Brain microvascular endothelial cell (primary cell): Measurements from ENCODE around the gene LRCH4.

Source experiments
- DNase-seq: peaks from one replicate; pipeline ENCODE4 v3.0.0-alpha.2; 2020
- H3K27ac ChIP-seq: fragments of 250-450 bp; sonication (Bioruptor Pico); 2 replicates; pipeline ENCODE4 v1.5.1; 2020; ENCODE audit warnings: mild to moderate bottlenecking, moderate library complexity
- H3K27me3 ChIP-seq: fragments of 250-450 bp; sonication (Bioruptor Pico); replicated peaks from 2 replicates; pipeline ENCODE4 v1.5.1; 2020; ENCODE audit warnings: mild to moderate bottlenecking
- H3K36me3 ChIP-seq: fragments of 250-450 bp; sonication (Bioruptor Pico); replicated peaks from 2 replicates; pipeline ENCODE4 v1.5.1; 2020; ENCODE audit warnings: mild to moderate bottlenecking
- H3K4me3 ChIP-seq: 2 replicates; pipeline ENCODE4 v1.5.1; 2011; ENCODE audit warnings: low read depth, mild to moderate bottlenecking, control low read depth, low read length, moderate library complexity
- CTCF ChIP-seq: IDR thresholded peaks from 2 replicates; pipeline ENCODE4 v1.5.1; 2011; ENCODE audit warnings: low read depth, mild to moderate bottlenecking, moderate library complexity, low read length, control low read depth, inconsistent platforms; ENCODE audit errors: missing control alignments
- in situ Hi-C: cut with HindIII; loops from 2 replicates; pipeline ENCODE4 v1.10.0; 2017; ENCODE audit warnings: low sequenced_read_pairs, low pct_ligation_motif_present

Gene LRCH4

DNA sequence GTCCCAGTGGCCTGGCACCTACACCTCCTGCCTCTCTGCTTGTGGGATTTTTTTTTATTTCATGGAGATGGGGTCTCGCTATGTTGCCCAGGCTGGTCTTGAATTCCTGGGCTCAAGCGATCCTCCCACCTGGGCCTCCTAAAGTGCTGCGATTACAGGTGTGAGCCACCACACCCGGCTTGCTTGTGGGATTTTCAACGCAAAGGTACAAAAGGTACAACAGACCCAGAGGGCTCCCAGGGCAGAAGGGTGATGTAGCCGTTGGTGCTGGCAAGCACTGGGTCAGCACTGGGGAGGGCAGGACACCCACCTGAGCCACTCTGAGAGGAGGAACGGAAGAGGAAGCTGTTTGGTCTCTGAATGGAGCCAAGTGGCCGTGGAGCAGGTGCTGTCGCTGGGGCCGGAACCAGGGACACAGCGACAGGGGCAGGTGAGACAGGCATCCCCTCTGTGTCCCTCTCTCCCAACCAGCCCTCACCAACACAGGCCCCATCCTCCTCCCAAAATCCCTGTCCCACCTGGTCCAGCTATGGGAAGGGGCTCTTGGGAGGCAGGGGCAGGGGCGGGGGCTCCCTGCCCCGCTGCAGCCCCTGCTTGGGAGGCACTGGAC, 9.4 kb downstream of the LRCH4 start:
- Histone ChIP-seq H3K27ac (no peak overlapping the region), H3K36me3 (peaks cover 72% of the 10 kb centered on the region), H3K4me3 (no peak overlapping the region), H3K27me3 (no peaks in the 10 kb centered on the region)
- DNase-seq, result no peak
- no peak for TF ChIP-seq CTCF
- in situ Hi-C loops, result no loop called here

DNA sequence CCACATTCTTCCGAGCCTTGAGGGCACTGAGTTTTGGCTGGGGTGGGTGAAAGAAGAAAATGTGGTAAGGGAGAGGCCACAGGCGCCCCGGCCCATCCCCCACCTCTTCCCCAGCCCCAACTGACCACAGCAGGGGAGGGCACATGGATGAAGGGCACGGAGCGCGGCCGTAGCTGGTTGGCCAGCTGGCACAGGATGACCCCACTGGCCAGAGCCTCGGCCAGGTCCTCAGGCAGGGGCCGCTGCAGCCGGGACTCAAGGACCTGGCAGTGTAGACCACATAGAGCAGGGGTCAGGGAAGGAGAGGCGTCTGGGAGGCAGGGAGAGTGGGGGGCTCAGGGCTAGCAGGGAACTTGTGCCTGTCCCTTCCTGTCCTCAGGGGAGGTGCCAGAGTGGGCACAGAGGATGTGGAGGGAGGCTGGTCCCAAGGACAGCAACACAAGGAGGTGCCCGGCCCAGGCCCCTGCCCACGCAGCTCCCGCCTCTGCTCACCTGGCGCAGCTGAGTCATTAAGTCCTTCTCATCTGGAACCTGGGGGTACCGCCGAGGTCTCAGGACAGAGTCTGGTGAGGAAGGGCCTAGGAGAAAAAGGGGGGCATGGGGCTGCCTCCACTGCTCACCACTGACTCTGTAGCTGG, 10.1 kb downstream of the LRCH4 start:
- H3K27ac ChIP-seq, result no peak overlapping the region
- peaks cover 66% of the 10 kb centered on the region for H3K36me3 ChIP-seq
- DNase-seq, result no peak
- H3K4me3 ChIP-seq, result no peak overlapping the region
- H3K27me3 ChIP-seq, result no peaks in the 10 kb centered on the region
- in situ Hi-C loops, result no loop called here
- TF ChIP-seq CTCF, result no peak

DNA sequence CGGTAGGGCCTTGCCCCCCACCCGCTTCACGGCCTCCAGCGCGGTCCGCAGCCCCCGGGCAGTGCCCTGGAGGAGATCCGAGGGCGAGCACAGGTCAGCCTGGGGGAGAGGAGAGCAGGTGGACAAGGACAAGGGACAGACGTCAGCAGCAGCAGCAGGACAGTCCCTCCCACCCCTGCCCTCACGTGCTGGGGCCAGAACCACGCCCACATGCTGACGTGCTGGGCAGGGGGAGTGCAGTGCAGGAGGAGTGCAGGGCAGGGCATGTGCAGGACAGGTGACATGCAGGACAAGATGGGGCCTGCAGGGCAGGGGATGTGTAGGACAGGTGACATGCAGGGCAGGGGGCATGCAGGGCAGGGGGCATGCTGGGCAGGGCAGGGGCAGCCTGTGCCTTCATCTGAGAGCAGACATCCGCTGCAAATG, 10.7 kb downstream of the LRCH4 start:
- Histone ChIP-seq H3K27ac (no peak overlapping the region), H3K4me3 (no peak overlapping the region), H3K36me3 (peaks cover 59% of the 10 kb centered on the region), H3K27me3 (no peaks in the 10 kb centered on the region)
- no peak for DNase-seq
- no peak for TF ChIP-seq CTCF
- in situ Hi-C loops, result no loop called here

DNA sequence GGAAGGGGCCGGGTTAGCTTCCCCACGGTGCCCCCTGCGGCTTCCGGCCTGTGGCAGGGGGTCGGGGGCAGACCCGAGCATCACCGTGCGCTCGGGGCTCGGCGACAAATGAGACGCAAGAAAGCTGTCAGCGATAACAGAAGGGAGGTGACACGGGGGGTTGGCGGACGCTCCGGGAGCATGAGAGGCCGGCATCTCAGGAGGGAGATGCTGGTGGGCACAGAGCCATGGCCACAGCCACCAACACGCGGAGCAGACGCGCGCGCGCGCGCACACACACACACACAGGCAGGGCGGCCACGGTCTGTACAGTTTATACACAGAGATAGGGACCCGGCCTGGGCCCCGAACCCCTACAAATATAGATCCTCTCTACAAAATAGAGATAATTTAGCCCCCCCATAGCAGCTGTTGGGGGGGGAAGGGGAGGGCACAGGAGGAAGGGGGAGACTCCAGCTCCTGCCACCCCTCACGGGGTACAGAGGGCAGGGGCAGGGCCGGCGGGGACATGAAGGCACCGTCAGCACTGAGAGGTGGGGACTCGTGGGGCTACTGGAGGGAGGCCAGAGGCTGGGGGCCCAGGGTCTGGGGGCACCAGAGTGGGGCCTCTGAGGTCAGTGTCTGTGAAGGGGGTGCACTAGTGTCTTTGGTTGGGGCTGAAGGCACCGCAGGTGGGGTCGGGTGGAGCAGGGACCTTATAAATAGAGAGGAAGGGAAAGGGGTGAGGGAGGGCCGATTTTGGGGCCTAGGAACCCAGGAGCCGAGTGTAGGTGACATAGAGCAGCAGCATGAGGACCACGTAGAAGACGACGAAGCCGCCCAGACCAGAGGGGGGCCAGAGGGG, 11.3 kb downstream of the LRCH4 start:
- in situ Hi-C loops, result no loop called here
- peaks cover 53% of the 10 kb centered on the region for H3K36me3 ChIP-seq
- H3K27ac ChIP-seq, result no peak overlapping the region
- H3K27me3 ChIP-seq, result no peaks in the 10 kb centered on the region
- no peak for TF ChIP-seq CTCF
- H3K4me3 ChIP-seq, result no peak overlapping the region
- DNase-seq, result no peak

GRCh38 chr7:100573691-100574361, 12.1 kb downstream of the LRCH4 start, which contains the start of gene SAP25:
TSS of gene SAP25 (minus strand) at chr7:100573900. CDS start at chr7:100573742, 158 bp downstream.
- H3K27ac ChIP-seq, result no peak within 1 kb of the TSS
- in situ Hi-C loops, result no loop called here
- H3K27me3 ChIP-seq, result no peaks in the 10 kb centered on the region
- no peak for DNase-seq
- peaks cover 49% of the 10 kb centered on the region for H3K36me3 ChIP-seq
- no peak within 1 kb of the TSS for H3K4me3 ChIP-seq
- TF ChIP-seq CTCF, result peak; percentile 15
